Activated CD8-positive, alpha-beta T cell treated with anti-CD3 and anti-CD28 coated beads, Interleukin-2, amount 10 ng/mL, durations not matched to agents 7 days and 5 days (primary cell): ENCODE data around the gene JMJD1C. TPM values are rescaled to one million over a fixed set of nuclear protein-coding genes. Genes with fewer than 3 reads are reported as not detected.
"Not testable (repeated sequence)": the region's sequence is repeated elsewhere in the genome, so short reads cannot be mapped to it uniquely, and the experiment has no call there.

ENCODE experiments used
- ATAC-seq: fragments of 150-1000 bp; cut with Tn5 transposase; one replicate; pipeline ENCODE4 v1.10.0; 2021; ENCODE audit warnings: moderate library complexity
- CTCF ChIA-PET: fragments of 350-600 bp; sonication (Branson Sonifier 250); formaldehyde crosslinking; loops from one replicate; lab custom pipeline; 2021; ENCODE audit warnings: antibody characterized with exemption; lab: Charles Lee
- POLR2A ChIA-PET: fragments of 350-600 bp; sonication (Branson Sonifier 250); formaldehyde crosslinking; loops from one replicate; lab custom pipeline; 2021; ENCODE audit warnings: antibody characterized with exemption; lab: Charles Lee
- DNase-seq: peaks from one replicate; pipeline ENCODE4 v3.0.0-alpha.2; 2020
- H3K27ac Mint-ChIP-seq: one replicate; pipeline ENCODE4 v1.8.0; 2021; ENCODE audit warnings: mild to moderate bottlenecking, mixed read lengths
- H3K27me3 Mint-ChIP-seq: one replicate; pipeline ENCODE4 v1.8.0; 2021; ENCODE audit warnings: low read depth, mixed read lengths
- H3K36me3 Mint-ChIP-seq: one replicate; pipeline ENCODE4 v1.8.0; 2021; ENCODE audit warnings: low read depth, mixed read lengths
- H3K4me1 Mint-ChIP-seq: one replicate; pipeline ENCODE4 v1.8.0; 2021; ENCODE audit warnings: low read depth, mixed read lengths
- H3K4me3 Mint-ChIP-seq: one replicate; pipeline ENCODE4 v1.8.0; 2021; ENCODE audit warnings: mild to moderate bottlenecking, mixed read lengths
- H3K9me3 Mint-ChIP-seq: one replicate; pipeline ENCODE4 v1.8.0; 2022; ENCODE audit warnings: mixed read lengths; ENCODE audit not compliant: insufficient read depth
- total RNA-seq, 2 experiments: library from RNA; stranded (reverse); gene quantifications; one replicate each; pipeline ENCODE4 v1.2.3, GENCODE V29; 2021

Gene JMJD1C
- total RNA-seq, 2 experiments from 2014 or later, result 63.0 to 65.1 TPM

- peak; percentile 81 for ATAC-seq
- peak overlapping the region; percentile 61 for H3K4me3 Mint-ChIP-seq
- ChIA-PET CTCF (interaction anchor here (2.0 kb wide), 1 partner anchor 221 kb away, joined by 5 read pairs; no protein-coding TSS in a partner anchor), POLR2A (interaction anchor here (1.9 kb wide), 1 partner anchor 120 kb away, joined by 6 read pairs; no protein-coding TSS in a partner anchor)
- peaks cover 19% of the 10 kb centered on the region for H3K9me3 Mint-ChIP-seq
- H3K36me3 Mint-ChIP-seq, result peaks cover 35% of the 10 kb centered on the region
- H3K4me1 Mint-ChIP-seq, result peaks cover 64% of the 10 kb centered on the region
- no peaks in the 10 kb centered on the region for H3K27me3 Mint-ChIP-seq
- DNase-seq, result no peak
- peak overlapping the region; percentile 65 for H3K27ac Mint-ChIP-seq
These were observed 77.3 kb downstream of the JMJD1C start for GRCh38 chr10:63388421-63389031.

- peaks cover 7% of the 10 kb centered on the region for H3K9me3 Mint-ChIP-seq
- DNase-seq (no peak), ATAC-seq (no peak)
- H3K36me3 Mint-ChIP-seq, result peaks cover 17% of the 10 kb centered on the region
- H3K27me3 Mint-ChIP-seq, result no peaks in the 10 kb centered on the region
- POLR2A ChIA-PET, result no interaction called here
- CTCF ChIA-PET, result no interaction called here
- H3K4me3 Mint-ChIP-seq, result no peak overlapping the region
- no peak overlapping the region for H3K27ac Mint-ChIP-seq
- H3K4me1 Mint-ChIP-seq, result peaks cover 38% of the 10 kb centered on the region
These were observed 80.5 kb downstream of the JMJD1C start for GRCh38 chr10:63385254-63385653.

GRCh38 chr10:63384675-63385074, 81.1 kb downstream of the JMJD1C start:
- ChIA-PET POLR2A (no interaction called here), CTCF (interaction anchor here (1.5 kb wide), 1 partner anchor 296 kb away, joined by 3 read pairs; no protein-coding TSS in a partner anchor)
- H3K27ac Mint-ChIP-seq, result no peak overlapping the region
- H3K9me3 Mint-ChIP-seq, result peaks cover 3% of the 10 kb centered on the region
- no peak overlapping the region for H3K4me3 Mint-ChIP-seq
- H3K4me1 Mint-ChIP-seq, result peaks cover 37% of the 10 kb centered on the region
- no peaks in the 10 kb centered on the region for H3K27me3 Mint-ChIP-seq
- no peak for DNase-seq
- H3K36me3 Mint-ChIP-seq, result peaks cover 15% of the 10 kb centered on the region
- no peak for ATAC-seq

- Mint-ChIP-seq H3K27me3 (no peaks in the 10 kb centered on the region), H3K27ac (no peak overlapping the region), H3K4me1 (peaks cover 34% of the 10 kb centered on the region), H3K4me3 (no peak overlapping the region), H3K36me3 (peaks cover 12% of the 10 kb centered on the region), H3K9me3 (no peaks in the 10 kb centered on the region)
- CTCF ChIA-PET, result interaction anchor here (1.1 to 1.5 kb wide), 2 partner anchors 297 to 336 kb away, joined by 3 read pairs; no protein-coding TSS in a partner anchor
- no peak for ATAC-seq
- DNase-seq, result no peak
- POLR2A ChIA-PET, result no interaction called here
These were observed 81.8 kb downstream of the JMJD1C start for GRCh38 chr10:63384001-63384400.

- no peaks in the 10 kb centered on the region for H3K9me3 Mint-ChIP-seq
- H3K4me1 Mint-ChIP-seq, result peaks cover 25% of the 10 kb centered on the region
- no peak overlapping the region for H3K27ac Mint-ChIP-seq
- no peak for DNase-seq
- no peak for ATAC-seq
- no peak overlapping the region for H3K4me3 Mint-ChIP-seq
- H3K36me3 Mint-ChIP-seq, result peaks cover 12% of the 10 kb centered on the region
- CTCF ChIA-PET, result interaction anchor here (0.6 to 1.5 kb wide), 4 partner anchors 94 to 337 kb away, joined by 3 to 4 read pairs (median 3); no protein-coding TSS in a partner anchor
- POLR2A ChIA-PET, result no interaction called here
- H3K27me3 Mint-ChIP-seq, result no peaks in the 10 kb centered on the region
These were observed 82.6 kb downstream of the JMJD1C start for GRCh38 chr10:63383141-63383540.

- Mint-ChIP-seq H3K9me3 (no peaks in the 10 kb centered on the region), H3K27me3 (no peaks in the 10 kb centered on the region), H3K4me1 (peaks cover 19% of the 10 kb centered on the region), H3K27ac (no peak overlapping the region), H3K4me3 (no peak overlapping the region), H3K36me3 (peaks cover 15% of the 10 kb centered on the region)
- ATAC-seq (no peak), DNase-seq (no peak)
- POLR2A ChIA-PET, result no interaction called here
- CTCF ChIA-PET, result no interaction called here
These were observed 83.7 kb downstream of the JMJD1C start for GRCh38 chr10:63382066-63382465.

GRCh38 chr10:63377305-63377661, 88.5 kb downstream of the JMJD1C start:
- CTCF ChIA-PET, DNase-seq, H3K27me3 Mint-ChIP-seq, H3K27ac Mint-ChIP-seq, ATAC-seq, H3K4me3 Mint-ChIP-seq, H3K9me3 Mint-ChIP-seq, POLR2A ChIA-PET: not testable (repeated sequence)
- Mint-ChIP-seq H3K36me3 (peaks cover 18% of the 10 kb centered on the region), H3K4me1 (peaks cover 14% of the 10 kb centered on the region)

- Mint-ChIP-seq H3K9me3 (no peaks in the 10 kb centered on the region), H3K4me3 (no peak overlapping the region), H3K4me1 (peaks cover 14% of the 10 kb centered on the region), H3K27ac (no peak overlapping the region), H3K27me3 (no peaks in the 10 kb centered on the region), H3K36me3 (peaks cover 18% of the 10 kb centered on the region)
- no peak for DNase-seq
- no peak for ATAC-seq
- ChIA-PET CTCF (interaction anchor here (0.7 kb wide), 1 partner anchor 9 kb away, joined by 3 read pairs; no protein-coding TSS in a partner anchor), POLR2A (no interaction called here)
These were observed 89.0 kb downstream of the JMJD1C start for GRCh38 chr10:63376560-63377304.

- no peak overlapping the region for H3K27ac Mint-ChIP-seq
- no peaks in the 10 kb centered on the region for H3K27me3 Mint-ChIP-seq
- POLR2A ChIA-PET, result no interaction called here
- no peaks in the 10 kb centered on the region for H3K9me3 Mint-ChIP-seq
- peaks cover 18% of the 10 kb centered on the region for H3K36me3 Mint-ChIP-seq
- DNase-seq (no peak), ATAC-seq (no peak)
- CTCF ChIA-PET, result interaction anchor here (0.7 kb wide), 1 partner anchor 8 kb away, joined by 3 read pairs; no protein-coding TSS in a partner anchor
- H3K4me3 Mint-ChIP-seq, result no peak overlapping the region
- peaks cover 14% of the 10 kb centered on the region for H3K4me1 Mint-ChIP-seq
These were observed 89.9 kb downstream of the JMJD1C start for GRCh38 chr10:63375859-63376258.

- no peaks in the 10 kb centered on the region for H3K9me3 Mint-ChIP-seq
- H3K27me3 Mint-ChIP-seq, result no peaks in the 10 kb centered on the region
- DNase-seq (no peak), ATAC-seq (no peak)
- H3K27ac Mint-ChIP-seq, result no peak overlapping the region
- ChIA-PET POLR2A (interaction anchor here (0.6 kb wide), 1 partner anchor 511 kb away, joined by 3 read pairs; no protein-coding TSS in a partner anchor), CTCF (no interaction called here)
- no peak overlapping the region for H3K4me3 Mint-ChIP-seq
- H3K36me3 Mint-ChIP-seq, result peaks cover 18% of the 10 kb centered on the region
- H3K4me1 Mint-ChIP-seq, result peaks cover 14% of the 10 kb centered on the region
These were observed 90.3 kb downstream of the JMJD1C start for GRCh38 chr10:63375458-63375857.

- H3K4me3 Mint-ChIP-seq, result no peak overlapping the region
- no peaks in the 10 kb centered on the region for H3K9me3 Mint-ChIP-seq
- H3K4me1 Mint-ChIP-seq, result peaks cover 14% of the 10 kb centered on the region
- no peaks in the 10 kb centered on the region for H3K27me3 Mint-ChIP-seq
- peaks cover 14% of the 10 kb centered on the region for H3K36me3 Mint-ChIP-seq
- DNase-seq (no peak), ATAC-seq (no peak)
- POLR2A ChIA-PET, result interaction anchor here (0.6 kb wide), 1 partner anchor 512 kb away, joined by 3 read pairs; no protein-coding TSS in a partner anchor
- CTCF ChIA-PET, result no interaction called here
- H3K27ac Mint-ChIP-seq, result no peak overlapping the region
These were observed 90.8 kb downstream of the JMJD1C start for GRCh38 chr10:63374991-63375390.

- H3K27me3 Mint-ChIP-seq, result no peaks in the 10 kb centered on the region
- CTCF ChIA-PET, result no interaction called here
These were observed 92.6 kb downstream of the JMJD1C start for GRCh38 chr10:63373176-63373575.

More at GRCh38 chr10:63373176-63373575, 92.6 kb downstream of the JMJD1C start:
- Mint-ChIP-seq H3K36me3 (peaks cover 14% of the 10 kb centered on the region), H3K27ac (no peak overlapping the region), H3K9me3 (no peaks in the 10 kb centered on the region), H3K4me3 (no peak overlapping the region), H3K4me1 (peaks cover 14% of the 10 kb centered on the region)
- DNase-seq (no peak), ATAC-seq (no peak)
- POLR2A ChIA-PET, result no interaction called here
